Hepatocyte (in vitro differentiated cells): ENCODE data around the gene BBS9.

Source experiments
- EZH2 ChIP-seq: fragments of 200-600 bp; sonication (generic); IDR thresholded peaks from 2 replicates; pipeline ENCODE4 v1.6.1; 2016; ENCODE audit warnings: antibody characterized with exemption, mild to moderate bottlenecking, borderline replicate concordance
- TF ChIP-seq, protein P1 (sequence below): fragments of 200-600 bp; sonication (generic); IDR thresholded peaks from 2 replicates; pipeline ENCODE4 v1.5.1; 2016; ENCODE audit warnings: antibody characterized with exemption, mild to moderate bottlenecking; ENCODE audit not compliant: poor library complexity

DNA sequence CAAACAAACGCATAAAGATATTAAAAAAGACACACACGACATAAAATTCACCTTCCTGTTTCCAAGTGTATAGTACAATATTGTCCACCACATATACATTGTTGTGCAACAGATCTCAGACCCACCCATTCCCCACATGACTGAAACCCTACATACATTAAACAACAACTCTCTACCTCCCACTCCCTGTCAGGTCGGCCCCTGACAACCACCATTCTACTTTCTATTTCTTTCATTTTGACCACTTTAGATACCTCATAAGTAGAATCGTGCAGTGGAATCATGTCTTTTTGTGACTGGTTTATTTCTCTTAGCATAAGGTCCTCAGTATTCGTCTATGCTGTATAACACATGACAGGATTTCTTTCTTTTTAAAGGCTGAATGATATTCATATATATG is 320.5 kb downstream of the BBS9 start:
- TF ChIP-seq, protein P1, sequence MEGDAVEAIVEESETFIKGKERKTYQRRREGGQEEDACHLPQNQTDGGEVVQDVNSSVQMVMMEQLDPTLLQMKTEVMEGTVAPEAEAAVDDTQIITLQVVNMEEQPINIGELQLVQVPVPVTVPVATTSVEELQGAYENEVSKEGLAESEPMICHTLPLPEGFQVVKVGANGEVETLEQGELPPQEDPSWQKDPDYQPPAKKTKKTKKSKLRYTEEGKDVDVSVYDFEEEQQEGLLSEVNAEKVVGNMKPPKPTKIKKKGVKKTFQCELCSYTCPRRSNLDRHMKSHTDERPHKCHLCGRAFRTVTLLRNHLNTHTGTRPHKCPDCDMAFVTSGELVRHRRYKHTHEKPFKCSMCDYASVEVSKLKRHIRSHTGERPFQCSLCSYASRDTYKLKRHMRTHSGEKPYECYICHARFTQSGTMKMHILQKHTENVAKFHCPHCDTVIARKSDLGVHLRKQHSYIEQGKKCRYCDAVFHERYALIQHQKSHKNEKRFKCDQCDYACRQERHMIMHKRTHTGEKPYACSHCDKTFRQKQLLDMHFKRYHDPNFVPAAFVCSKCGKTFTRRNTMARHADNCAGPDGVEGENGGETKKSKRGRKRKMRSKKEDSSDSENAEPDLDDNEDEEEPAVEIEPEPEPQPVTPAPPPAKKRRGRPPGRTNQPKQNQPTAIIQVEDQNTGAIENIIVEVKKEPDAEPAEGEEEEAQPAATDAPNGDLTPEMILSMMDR, result no peak
- TF ChIP-seq EZH2, result no peak
